GM19035 (cell line): ENCODE data around the gene GPR119.
A peak's percentile ranks its signal among the peaks of the same experiment; 100 is the strongest.
"Not testable (repeated sequence)": the region's sequence is repeated elsewhere in the genome, so short reads cannot be mapped to it uniquely, and the experiment has no call there.

Experiments used
- ATAC-seq: cut with Tn5 transposase; IDR thresholded peaks from one replicate; pipeline ENCODE4 v1.9.1; 2021; ENCODE audit not compliant: unreplicated experiment

GPR119 gene

DNA sequence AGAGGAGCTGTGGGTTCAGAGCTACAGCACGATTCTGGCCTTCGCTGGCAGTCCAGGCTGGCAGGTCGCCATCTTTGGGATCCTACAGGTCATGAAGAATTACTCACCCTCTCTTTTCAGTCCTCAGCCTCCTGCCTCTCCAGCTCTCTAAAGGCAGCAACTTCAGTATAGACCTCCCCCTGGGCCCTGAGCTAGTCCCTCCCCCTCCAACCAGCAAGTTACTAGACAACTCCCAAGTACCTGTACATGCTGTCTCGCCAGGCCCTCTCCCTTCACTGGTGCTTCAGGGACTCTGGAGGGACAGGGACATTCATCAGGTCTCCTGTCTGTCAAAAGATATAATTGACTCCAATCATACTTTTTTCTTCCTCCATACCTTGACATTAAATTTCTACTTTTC is at the start of gene GPR119:
Gene GPR119, minus strand, starts transcription at position 155 of the 400 bp plus-strand sequence. CDS start 227 bp downstream, outside the sequence.
- ATAC-seq = no peak

DNA sequence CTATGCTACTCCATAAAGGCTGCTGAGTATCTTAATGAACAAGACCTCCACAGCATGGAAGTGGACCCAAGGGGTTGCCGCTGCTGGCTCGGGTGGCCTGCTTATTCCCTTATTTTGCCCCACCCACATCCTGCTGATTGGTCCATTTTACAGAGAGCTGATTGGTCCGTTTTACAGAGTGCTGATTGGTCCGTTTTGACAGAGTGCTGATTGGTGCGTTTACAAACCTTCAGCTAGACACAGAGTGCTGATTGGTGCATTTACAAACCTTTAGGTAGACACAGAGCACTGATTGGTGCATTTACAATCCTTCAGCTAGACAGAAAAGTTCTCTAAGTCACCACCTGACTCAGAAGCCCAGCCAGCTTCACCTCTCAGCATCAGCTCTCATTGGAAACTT is 43.8 kb upstream of the GPR119 start:
- ATAC-seq = not testable (repeated sequence)

DNA sequence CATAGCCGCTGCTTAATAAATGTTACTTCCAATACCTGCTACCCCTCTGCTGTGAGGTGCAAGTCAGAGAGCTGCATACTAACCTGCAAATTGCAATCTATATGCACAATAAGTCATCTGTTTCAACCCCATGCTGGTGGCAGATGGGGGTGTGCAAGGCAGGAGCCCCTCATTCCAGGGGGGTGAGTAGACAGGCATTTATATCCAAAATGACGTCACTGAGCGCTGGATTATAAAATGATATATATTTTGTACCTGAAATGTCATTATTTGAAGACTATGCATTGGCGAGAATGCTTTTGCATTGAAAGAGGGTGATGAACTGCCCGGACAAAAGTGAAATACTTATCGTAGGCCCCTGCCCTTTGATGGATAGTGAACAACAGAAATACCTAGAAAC is 41.1 kb upstream of the GPR119 start:
- no peak for ATAC-seq

- no peak for ATAC-seq
Observed at GRCh38 chrX:130419263-130419662, 33.8 kb upstream of the GPR119 start.

- no peak for ATAC-seq
Observed at GRCh38 chrX:130418740-130419139, 33.3 kb upstream of the GPR119 start.

DNA sequence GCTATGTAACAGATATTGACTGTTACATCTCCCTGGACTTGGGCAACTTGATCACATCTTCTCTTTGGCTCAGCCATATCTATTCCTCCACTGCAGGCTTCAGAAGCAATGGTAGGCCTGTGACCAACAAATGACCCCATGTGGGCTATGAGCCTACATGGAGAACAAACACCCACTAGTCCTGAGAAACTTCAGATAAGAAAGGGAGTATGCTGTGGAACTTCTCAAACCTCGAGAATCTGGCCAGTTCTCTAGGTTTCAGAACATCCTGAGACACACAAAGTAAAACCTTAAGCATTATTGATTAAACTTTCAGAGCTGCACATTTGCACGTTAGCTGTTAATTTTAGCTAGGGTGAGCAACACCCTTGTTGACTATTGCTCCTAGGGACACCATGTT is 32.6 kb upstream of the GPR119 start:
- no peak for ATAC-seq

DNA sequence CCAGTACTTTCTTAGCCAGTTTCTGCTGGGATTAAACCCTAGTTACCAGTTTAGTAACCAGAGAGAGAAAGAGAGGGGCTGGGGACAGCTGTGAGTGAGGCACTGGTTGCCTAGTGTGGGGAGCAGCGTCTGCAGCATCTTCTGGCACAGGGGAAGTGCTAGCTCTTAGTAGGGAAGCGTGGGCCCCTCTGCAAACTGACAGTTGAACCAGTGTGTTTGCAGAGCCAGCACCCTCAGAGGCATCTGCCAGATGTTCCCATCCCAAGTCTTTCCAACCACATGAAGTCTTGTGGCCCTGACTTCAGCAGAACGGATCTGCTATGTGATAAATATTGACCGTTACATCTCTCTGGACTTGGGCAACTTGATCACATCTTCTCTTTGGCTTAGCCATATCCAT is 31.3 kb upstream of the GPR119 start:
- ATAC-seq = no peak

- no peak for ATAC-seq
Observed at GRCh38 chrX:130415201-130415600, 29.7 kb upstream of the GPR119 start.

GRCh38 chrX:130414800-130415199 is 29.3 kb upstream of the GPR119 start:
- no peak for ATAC-seq

DNA sequence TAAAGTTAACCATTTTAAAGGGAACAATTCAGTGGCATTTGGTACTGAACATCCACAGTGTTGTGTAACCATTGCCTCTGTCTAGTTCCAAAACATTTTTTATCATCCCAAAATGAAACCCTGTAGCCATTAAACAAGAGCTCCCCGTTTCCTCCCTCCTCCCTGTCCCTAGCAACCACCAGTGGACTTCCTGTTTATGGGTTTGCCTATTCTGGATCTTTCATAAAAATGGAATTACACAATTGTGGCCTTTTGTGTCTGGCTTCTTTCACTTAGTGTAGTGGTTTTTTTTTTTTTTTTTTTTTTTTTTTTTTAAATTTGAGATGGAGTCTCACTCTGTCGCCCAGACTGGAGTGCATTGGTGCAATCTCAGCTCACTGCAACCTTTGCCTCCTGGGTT is 27.9 kb upstream of the GPR119 start:
- no peak for ATAC-seq

- ATAC-seq = no peak
Observed at GRCh38 chrX:130402208-130402684, 16.8 kb upstream of the GPR119 start.

DNA sequence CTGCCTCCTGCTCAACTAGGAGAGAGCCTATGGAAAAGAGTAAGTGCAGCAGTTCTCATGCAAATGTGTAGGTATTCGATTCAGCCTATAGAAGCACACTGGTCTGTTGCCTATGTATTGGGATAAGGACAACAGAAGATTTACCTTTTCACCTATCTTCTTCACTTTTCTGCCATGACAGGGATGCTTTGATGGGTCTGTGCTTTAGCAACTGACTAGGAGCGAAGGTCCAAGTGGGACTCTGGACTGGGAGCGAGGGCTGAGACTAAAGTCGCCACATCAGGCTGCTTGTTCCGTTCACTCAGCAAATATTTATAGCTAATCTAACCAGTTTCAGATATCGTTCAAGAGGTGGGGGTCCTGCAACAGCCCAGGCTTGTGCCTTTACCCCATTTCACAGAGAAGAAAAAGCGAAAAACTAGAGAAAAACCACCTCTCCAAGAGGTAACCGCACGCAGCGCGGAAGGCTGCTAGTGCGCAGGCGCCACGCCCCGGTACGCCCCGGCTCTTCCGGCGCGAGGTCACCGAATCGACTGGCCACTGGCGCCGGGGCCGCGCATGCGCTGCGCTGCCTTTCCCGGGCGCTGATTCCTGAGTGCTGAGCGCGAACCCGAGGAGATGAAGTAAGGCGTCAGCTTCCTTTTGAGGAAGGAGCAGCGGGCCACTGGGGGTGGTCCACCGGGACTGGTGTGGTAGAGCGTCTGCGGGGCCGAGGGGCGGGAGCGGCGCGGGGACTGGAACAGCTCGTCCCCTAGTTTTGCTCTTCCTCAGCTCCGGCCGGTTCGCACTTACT is 16.1 kb upstream of the GPR119 start, which contains the start of gene RBMX2:
Gene RBMX2, plus strand, starts transcription at position 573 of the 793 bp plus-strand sequence. Its CDS starts 46 bp downstream, at position 619.
- ATAC-seq = peak; percentile 95

DNA sequence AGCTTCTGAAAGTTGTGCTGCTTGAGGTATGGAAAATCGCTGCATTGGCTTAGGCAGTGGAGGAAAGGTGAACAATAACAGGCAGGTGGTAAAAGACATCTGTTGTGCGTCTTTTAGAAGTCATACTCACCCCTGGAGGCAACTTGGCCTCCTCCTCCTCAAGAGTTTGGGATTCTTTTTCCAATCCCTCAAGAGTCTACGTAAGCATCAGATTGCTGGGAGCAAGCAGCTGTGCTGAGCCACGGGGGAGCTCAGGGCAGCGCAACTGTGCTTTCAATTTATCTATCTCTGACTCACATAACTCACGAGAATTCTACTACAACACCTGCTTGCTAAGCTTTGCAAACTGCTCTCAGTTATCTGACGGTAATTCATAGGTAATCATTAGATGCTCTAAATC is 9.9 kb upstream of the GPR119 start:
- no peak for ATAC-seq

DNA sequence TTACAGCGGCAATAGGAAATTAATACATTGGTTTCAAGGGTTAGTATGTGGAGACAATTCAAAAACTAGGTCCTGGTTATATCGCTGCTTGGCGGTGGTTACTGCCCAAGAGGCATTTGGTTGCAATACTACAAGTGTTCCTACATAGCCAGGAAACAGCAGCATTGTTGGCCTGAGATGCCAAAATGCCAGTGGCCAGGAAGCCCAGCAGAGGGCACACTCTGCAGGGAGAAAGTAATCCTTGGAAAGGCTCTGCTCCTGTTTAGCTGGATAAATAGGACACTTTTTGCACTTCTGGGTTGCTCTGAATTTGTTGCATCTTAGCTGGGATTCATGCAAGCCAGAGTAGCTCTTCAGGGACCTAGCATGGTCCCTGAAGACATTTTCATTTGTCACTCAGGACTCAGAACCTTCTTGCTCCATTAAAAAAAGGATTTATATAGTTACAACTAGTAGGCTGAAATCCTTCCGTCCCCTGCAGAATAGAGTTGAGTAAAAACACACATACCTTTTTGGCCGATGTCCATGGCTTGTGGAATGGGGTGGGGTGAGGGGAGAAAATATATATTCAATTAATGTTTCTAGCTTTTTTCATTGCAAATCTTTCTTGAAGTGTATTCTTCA is 8.1 kb upstream of the GPR119 start:
- no peak for ATAC-seq

- no peak for ATAC-seq
Observed at GRCh38 chrX:130386408-130386808, 934 bp upstream of the GPR119 start.

DNA sequence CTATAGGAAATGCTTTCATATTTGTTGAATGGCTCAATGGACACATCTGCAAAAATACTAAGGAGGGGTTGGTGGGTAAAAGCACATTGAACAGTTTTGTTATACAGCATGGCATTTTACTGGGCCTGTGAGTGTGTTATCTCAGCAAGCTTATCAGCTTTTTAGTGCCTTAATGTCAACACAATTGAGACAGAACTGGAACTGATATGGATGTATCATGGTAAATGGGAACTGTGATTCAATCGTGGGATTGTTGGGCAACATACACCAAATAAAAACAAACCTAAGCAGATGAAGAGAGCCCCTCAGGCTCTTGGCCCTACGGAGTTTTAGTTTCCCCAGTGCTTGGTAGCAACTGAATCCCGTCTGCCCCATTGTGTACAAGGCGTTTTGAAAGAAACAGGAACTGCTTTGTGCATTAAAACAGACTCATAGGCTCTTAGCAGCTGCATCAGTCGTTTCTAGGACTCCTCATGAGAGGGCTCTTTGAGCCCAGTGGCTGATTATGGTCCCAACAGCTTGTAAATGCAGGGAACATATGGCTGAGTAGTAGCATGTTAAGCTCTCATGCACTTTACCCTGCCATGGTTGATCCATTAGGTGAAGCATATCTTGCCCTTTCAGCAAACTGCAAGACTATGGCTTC is 7.3 kb downstream of the GPR119 start:
- no peak for ATAC-seq

- ATAC-seq = no peak
Observed at GRCh38 chrX:130376077-130376476, 9.4 kb downstream of the GPR119 start.

GRCh38 chrX:130352050-130352449 is 33.4 kb downstream of the GPR119 start:
- ATAC-seq = not testable (repeated sequence)

DNA sequence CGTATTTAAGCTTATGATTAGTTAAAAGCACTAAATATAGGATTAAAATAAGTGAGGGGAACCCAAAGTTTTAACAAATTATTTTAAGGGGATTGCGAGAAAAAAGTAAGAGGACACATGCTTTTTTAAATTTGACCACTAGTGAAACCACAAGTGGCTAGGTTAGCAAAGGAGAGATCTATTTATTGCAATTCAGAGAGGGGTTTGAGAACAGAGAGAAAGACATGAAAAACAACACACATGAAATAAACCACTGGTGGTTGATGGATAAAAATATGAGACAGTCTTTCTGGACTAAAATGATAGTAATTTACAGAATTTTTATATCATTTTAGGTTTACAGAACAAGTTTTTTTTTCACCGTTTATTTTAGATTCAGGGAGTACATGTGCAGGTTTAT is 33.9 kb downstream of the GPR119 start:
- ATAC-seq = no peak

GRCh38 chrX:130347321-130347720 is 38.2 kb downstream of the GPR119 start:
- ATAC-seq = no peak

DNA sequence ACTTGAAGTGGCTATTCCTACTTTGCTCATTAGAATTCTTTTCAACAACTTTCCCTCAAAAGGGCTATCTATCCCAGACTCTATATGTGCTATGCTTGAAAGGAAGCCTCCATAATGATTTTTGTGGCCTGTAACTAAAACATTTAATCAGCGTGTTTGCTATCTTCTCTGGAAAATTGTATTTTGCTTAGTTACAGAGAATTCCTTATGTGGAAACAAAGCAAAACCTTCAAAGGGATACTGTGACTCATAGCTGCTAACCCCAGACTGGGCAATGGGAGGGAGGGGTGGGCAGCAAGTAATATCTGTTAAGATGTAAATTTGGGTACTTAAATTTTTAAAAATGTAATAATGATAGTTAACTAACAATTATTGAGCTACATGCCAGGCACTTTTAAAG is 42.1 kb downstream of the GPR119 start:
- ATAC-seq = no peak

GRCh38 chrX:130340271-130340670 is 45.2 kb downstream of the GPR119 start:
- ATAC-seq = no peak
